Mammary epithelial cell (primary cell): Measurements from ENCODE around the gene ZFAND3.

Experiments
- EZH2 ChIP-seq: IDR thresholded peaks from 2 replicates; pipeline ENCODE4 v1.6.1; 2012; ENCODE audit warnings: low read length, inconsistent platforms, borderline replicate concordance
- TF ChIP-seq, protein P1 (sequence below), 2 donors: IDR thresholded peaks in 1 of 2; conservative IDR thresholded peaks in 1 of 2; 2 replicates each; pipeline ENCODE4 v1.5.1; 2011 to 2012; ENCODE audit warnings: inconsistent platforms in 2 of 2, low read length in 2 of 2, mild to moderate bottlenecking in 2 of 2, control low read depth in 1 of 2, low read depth in 1 of 2; ENCODE audit not compliant: insufficient read depth in 1 of 2; ENCODE audit errors: extremely low read depth in 1 of 2

DNA sequence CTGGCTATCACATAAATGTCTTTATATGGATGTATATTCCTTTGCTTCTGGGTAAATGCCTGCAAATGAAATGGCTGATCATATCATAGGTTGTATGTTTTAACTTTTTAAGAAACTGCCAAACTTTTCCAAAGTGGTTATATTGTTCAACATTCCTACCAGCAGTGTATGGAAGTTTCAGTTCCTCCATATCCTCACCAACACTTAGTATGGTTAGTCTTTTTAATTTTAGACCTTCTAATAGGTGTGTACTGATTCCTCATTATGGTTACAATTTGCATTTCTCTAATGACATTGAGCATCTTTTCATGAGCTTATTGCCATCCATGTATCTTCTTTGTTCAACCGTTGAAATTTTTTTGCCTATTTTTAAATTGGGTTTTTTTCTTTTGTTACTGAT, 155.4 kb downstream of the ZFAND3 start:
- TF ChIP-seq, protein P1, sequence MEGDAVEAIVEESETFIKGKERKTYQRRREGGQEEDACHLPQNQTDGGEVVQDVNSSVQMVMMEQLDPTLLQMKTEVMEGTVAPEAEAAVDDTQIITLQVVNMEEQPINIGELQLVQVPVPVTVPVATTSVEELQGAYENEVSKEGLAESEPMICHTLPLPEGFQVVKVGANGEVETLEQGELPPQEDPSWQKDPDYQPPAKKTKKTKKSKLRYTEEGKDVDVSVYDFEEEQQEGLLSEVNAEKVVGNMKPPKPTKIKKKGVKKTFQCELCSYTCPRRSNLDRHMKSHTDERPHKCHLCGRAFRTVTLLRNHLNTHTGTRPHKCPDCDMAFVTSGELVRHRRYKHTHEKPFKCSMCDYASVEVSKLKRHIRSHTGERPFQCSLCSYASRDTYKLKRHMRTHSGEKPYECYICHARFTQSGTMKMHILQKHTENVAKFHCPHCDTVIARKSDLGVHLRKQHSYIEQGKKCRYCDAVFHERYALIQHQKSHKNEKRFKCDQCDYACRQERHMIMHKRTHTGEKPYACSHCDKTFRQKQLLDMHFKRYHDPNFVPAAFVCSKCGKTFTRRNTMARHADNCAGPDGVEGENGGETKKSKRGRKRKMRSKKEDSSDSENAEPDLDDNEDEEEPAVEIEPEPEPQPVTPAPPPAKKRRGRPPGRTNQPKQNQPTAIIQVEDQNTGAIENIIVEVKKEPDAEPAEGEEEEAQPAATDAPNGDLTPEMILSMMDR (conservative IDR thresholded peaks at IDR 0.05 in 1 of 2, IDR thresholded peaks at IDR 0.05 in 1 of 2; ENCODE audit: extremely low read depth in 1 of 2, insufficient read depth in 1 of 2, low read depth in 1 of 2, low read length in 2 of 2): no peak
- no peak for TF ChIP-seq EZH2
